IPS-NIHi11 (cell line): Measurements from ENCODE around the gene OSBPL3.

ENCODE experiments used
- DNase-seq: peaks from one replicate; pipeline ENCODE4 v3.0.0; 2012; ENCODE audit warnings: mixed read lengths, low spot score

The OSBPL3 gene

DNA sequence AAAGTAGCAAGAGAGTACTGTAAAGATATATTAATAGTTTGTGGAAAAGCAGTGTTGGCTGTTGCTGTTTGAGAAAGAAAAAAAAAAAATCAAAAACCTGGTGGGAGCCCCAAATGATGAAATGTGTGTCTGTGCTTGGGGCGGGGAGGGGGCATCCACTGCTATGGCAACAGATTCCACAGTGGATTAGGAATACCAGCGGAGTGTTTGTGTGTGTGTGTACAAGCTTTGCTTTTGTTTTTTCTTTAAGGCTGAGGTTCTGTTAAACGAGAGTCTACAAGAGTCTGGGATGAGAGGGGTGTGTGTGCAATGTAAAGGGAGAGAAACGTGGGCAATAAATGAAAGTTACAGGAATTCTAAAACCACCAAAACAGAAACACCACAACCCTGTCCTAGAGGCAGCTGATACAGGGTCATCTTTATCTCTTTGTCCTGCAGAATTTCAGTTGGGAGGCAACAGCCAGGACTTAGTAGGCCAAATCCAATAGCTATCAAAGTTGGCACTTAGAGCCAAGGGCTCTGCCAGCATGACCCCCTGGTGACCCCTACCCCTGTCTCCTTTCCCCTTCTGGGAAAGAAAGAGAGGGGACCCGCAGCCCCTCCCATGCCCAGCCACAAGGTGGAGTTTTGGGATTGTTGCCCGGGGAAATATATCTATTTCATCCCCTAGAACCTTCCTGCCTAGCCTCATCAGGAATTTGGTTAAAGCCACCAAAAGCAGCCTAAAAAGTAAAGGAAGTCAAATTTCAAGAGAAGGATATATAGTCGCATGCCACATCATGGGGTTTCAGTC is 85.4 kb downstream of the OSBPL3 start:
- peak; percentile 47 for DNase-seq

DNA sequence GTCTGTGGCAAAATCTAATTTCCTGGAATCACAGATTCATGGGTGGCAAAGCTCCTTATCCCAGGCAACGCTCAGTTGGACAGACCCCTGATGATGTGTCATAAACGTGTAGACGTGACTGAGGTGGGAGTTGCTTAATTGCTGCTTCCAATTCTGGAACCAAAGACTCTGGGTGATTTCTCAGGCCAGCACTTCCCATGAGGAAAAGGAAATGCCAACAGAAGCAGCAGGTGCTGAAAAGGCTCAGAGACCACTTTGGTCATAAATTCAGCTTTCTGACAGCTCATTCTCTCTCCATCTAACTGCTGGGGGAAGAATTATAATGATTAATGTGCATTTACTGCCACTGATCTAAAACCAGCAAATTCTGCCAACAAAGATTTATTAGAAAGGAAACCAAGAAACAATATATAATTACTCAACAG is 88.7 kb downstream of the OSBPL3 start:
- DNase-seq: no peak

DNA sequence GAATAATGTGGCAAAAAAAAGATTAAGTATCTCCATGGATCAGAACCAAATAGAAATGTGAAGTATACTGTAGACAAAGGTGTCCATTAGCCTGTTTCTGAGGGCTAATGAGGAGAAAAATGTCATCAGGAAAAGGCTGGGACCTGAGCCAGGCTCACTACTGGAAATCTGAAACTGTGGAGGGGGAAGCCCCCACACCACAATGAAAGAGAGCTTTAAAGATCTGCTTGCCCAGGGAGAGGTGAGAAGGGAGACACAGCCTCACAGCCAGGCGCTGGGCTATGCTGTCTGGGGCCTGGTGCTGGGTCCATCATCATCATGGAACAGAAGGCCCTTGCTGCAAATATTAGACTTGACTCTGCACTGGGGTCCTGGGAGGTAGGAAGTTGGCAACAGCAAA is 90.4 kb downstream of the OSBPL3 start:
- DNase-seq: no peak

DNA sequence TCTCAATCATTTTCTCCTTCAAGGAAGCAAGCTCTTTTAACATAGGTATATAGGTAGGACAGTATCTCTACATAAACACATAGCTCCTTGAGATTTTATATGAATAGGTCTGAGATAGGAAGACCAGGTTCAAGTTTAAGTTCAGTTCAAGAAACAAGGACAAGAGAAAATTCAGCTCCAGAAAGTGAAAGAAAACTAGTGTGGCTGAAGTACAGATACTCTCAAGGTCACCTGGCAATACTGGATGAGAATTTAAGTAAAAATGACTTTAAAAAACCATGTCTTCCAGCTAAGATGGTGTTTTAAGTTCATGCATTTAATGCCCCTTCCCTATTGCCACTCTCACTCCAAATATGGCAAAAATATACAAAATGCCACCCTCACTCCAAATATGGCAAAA is 91.3 kb downstream of the OSBPL3 start:
- no peak for DNase-seq

DNA sequence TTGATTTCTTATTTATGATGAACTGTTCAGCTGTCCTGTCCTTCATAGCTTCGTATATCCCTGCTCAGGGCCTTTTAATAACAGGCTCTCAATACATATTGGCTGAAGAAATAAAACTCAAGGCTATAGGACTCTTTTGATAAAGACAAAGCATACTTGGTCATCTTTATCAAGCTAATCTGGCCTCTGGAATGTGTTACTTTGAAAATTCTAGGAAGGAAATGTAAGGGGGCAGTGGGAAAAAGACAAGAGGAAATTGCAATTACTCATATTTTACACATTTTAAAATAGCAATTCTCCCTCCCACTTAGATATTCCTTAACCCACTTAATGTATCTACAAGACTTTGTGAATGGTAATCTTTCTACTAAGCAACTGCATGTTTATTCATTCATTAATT is 94.3 kb downstream of the OSBPL3 start:
- no peak for DNase-seq

DNA sequence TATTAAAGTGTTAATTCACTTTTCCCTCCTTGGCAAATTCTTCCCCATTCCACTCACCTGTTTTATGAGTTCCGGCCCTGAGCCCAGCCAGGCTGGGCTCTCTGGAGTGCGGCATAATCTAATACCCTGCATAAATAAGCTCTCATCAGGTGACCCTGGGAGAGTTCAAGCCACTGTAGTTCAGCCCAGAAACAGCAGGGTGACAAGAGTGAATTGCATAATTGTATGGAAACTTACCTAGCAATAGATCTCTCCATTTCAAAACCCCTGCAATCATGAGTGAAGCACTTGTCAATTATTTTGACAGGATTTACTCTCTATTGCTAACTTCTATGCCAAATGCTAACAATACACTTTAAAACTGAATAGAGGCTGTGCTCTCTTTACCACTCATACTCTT is 94.7 kb downstream of the OSBPL3 start:
- DNase-seq: no peak

DNA sequence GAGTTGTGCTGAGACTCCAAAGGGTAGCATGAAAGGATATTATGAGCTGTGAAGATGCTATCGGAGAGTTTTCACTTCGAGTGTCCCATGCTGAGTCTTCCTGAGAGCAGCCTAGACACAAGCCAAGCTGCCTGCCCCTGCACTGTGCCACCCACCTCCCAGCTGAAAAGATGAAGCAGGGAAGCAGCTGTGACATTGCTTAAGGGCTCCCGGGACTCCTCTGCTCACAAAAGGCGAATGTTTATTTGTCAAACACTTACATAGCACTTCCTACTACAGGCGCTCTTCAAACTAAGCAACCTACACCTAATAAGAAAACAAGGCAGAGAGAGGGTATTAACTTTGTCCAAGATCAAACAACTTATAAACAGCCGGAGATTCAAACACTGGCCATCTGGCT is 95.6 kb downstream of the OSBPL3 start:
- DNase-seq: no peak

DNA sequence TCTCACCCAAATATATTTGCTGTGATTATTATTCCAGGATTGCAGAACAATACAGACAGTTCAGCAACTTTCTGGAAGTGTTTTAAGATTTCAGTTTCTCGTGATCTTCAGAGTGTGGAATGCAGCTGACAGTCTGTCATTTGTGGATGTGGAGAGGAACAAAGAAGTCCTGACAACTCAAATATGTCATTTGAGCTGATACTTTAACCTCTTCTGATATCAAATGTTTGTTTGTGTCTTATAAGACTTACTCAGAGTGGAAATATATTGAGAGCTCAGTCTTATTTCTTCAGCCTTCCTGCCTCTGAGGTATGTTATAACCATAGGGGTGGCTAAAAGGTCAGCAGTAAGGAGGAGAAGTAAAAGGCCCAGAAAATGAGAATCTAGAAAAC is 96.4 kb downstream of the OSBPL3 start:
- no peak for DNase-seq

DNA sequence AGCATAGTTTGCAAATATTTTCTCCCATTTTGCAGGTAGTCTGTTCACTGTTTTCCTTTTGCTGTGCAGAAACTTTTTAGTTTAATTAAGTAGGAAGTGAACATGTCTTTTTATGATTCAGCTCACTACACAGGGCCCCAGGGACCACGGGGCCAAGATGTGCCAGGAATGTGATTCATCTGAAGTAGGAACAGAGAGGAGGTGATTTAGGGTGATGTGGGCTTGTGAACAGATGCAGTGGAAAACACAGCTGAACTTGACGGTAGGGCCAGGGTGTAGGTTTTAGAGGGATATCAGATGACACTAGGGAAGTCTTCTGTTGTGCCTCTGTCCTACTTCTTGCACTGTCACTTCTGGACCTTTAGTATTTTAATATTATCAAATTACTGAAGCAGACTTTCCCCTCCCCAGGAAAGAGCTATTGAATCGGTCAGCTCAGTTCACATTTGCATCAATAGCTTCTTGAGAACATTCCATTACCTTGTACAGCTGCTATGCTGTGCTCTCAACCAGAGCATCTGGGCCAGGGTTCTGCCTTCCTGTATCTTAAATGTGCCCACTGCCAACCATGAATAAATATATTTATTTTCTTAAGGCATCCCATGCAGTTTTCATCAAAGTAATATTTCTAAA is 96.9 kb downstream of the OSBPL3 start:
- DNase-seq: no peak

DNA sequence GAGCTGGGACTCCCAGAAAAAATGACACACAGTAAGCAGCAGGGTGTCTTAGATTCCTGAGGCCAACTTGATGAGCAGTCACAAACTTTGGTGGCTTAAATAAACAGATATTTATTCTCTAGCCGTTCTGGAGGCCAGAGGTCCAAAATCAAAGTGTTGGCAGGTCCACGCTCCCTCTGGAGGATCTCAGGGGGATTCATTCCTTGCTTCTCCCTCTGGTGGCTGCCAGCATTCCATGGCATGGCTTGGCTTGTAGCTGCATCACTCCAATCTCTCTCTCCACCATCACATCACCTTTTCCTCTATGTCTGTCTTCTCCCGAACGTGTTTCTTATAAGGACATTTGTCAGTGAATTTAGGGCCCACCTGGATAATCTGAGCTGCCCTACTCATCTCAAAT is 98.4 kb downstream of the OSBPL3 start:
- DNase-seq: no peak

DNA sequence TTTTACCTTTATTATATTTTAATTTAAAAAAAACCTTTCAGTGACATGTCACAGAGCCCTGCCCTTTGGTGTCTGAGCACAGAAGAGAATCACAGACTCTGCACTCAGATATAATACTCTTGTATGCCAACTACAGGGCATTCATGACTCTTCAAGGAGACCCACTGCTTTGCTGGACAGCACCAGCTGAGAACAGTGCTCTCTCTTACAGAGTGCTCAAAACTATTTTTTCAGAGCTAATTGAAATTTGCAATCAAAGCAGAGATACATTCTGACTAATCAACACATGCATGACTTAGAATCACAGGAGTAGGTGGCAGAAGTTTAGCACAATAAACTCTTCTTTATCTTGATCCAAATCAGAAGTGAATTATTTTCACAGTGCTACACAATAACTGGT is 99.1 kb downstream of the OSBPL3 start:
- no peak for DNase-seq

DNA sequence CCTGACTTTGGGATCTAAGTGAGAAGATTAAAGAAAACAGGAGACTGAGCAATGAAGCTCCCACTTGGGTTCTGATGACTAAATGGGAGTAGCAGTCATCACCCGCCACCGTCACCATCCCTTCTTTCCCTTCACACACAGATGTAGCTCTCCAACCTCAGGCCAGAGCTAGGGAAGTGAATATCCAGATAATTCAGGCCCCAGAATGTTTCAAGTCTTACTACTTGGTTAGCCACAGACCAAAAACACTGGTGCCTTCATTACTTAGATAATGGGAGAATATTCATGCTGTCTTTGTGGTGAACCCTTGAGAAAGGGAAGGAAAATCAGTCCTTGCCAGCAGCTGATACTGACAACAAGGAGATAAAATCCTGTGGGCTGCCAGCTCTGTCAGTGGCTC is 100.7 kb downstream of the OSBPL3 start:
- DNase-seq: no peak

DNA sequence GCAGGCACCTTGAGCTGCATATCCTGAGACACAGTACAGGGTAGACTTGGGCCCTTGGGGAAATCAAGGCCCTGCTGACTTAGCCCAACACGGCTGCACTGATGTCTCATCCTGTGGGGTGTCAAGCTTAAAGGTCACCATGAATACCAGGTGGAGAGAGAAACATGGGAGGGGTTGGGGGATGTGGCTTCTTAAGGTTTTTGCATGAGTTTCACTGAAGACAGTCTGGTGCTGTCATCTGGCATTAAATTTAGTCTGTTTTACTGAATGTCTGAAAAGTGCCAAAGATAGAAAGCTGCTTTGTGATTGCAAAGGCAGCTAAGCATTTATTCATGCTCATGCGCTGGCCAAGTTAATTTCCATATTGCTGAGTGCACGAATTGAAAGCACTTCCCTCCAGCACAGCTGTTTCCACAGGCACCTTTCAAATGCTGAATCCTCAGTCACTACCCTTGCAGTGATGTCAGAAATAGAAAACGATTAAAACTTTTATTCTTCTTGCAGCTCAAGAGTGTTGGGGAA is 102.1 kb downstream of the OSBPL3 start:
- no peak for DNase-seq

DNA sequence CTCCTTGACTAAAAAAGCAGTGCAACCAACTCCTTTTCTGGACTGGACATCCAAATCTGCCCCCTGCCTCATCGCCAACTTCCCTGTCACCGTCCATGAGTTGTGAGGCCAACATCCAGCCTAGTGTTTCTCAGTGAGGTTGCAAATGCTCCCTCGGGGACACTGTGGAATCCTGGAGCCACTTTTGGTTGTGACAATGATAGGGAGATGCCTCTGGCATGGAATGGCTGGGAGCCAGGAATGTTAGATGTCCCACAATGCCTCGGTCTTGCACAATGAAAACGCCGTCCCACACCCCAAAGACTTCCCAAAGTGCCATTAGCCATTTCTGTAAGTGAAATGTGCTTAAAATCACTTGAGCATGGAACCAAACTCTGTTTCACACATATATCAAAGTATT is 105.2 kb downstream of the OSBPL3 start:
- no peak for DNase-seq

DNA sequence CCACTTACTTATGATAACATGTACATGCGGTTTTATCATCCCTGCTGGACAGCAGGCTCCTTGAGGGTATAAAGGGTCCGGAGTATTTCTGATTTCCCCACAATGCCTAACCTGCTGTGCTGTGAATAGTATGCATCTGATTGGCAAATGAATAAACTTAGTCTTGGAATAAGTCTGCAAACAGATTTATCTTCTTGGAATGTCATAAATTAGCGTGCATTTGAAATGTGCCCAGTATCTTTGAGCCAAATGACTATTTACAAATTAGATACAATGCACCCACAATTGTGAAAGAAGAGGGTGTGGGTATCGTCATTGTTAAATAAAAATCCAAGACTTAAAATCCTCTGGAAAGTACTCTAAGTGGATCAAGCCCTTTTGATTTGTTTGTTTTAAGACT is 106.0 kb downstream of the OSBPL3 start:
- no peak for DNase-seq

DNA sequence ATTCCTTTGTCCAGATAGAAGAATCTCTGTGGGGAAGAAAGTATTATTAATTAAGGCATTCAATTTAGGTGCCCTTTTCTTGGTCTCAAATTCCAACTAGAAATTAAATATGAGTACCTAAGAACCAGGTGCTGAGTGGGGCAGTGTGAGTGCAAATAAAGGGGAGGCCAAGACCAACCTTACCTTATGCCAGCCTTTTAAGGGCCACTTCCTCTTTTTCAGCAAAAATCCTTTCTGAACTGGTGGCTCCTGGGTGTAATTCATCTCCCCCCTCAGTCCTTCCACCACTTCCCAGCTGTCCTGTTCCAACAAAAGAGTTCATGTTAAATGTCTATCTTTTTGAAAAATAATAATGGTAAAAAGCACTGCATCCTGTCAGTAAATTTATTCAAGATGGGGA is 108.2 kb downstream of the OSBPL3 start:
- DNase-seq: no peak

DNA sequence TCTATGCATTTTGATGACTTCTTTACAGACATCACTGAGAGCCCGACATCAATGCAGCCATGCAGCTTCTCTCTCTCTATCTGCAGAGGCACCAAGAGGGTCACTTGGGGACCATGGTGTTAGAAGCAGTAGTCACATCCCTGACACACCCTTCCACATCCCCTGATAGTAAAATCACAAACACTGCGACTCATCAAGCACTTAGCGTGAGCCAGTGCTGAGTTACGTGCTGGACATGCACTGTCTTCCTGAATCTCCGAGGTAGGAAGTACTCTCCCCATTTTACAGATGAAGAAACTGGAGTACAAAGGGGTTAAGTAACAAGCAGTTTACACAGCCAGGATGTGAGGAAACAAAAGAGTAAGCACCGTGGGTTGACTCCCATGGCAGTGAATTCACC is 109.2 kb downstream of the OSBPL3 start:
- no peak for DNase-seq

DNA sequence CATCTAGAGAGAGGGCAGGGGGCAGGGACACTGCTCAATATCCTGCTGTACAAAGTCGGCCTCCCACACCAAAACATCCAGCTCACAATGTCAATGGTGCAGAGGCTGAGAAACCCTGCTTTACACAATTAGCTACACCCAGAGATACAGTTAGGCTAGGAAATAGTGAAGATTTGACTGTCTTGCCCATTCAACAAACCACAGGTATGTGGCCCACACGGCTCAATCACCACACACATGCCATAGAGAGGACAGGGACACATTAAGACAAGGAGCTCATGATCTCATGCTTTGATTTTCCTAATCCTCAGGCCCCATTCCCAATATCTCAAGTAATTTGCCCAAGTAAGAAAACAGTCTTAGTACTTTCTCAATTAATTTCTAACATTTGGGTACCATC is 110.4 kb downstream of the OSBPL3 start:
- DNase-seq: no peak

DNA sequence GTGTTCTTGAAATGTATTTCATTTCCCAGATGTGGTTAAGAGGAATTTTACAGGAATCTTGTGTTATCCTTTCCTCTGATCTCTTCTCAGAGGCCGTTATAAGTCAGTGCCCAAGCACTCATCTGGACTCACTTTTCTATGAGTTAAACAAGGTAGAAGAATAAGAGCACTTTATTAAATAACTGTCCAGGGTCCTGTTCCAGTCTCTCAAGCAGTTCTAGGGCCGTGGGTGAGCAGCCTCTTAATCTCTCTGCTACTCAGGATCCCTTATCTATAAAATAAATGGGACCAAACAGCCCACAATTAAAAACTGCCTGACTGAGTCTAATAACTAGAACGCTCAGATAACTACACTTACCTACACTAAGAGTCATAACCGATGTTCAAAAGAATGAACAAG is 111.2 kb downstream of the OSBPL3 start:
- no peak for DNase-seq

DNA sequence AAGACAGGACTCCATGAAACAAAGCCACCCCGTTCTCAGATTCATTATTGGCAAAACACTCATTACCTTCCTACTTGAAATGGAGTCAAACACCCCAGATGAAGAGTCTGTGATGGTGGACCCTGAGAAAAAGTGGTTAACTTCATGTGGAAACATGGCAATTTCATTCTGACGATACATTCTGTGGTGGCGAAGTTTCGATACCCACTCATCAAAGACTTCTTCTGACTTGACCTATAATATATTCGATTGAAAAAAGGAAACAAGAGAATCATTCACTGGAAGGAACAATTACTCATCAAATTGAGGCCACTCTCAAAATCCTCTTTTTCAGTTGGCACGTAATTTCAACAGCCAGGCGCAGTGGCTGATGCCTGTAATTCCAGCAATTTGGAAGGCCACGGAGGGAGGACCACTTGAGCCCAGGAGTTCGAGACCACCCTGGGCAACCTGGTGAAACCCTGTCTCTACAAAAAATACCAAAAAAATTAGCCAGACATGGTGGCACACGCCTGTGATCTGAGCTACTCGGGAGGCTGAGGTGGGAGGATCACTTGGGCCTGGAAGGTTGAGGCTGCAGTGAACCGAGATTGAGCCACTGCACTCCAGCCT is 113.9 kb downstream of the OSBPL3 start:
- DNase-seq: no peak

DNA sequence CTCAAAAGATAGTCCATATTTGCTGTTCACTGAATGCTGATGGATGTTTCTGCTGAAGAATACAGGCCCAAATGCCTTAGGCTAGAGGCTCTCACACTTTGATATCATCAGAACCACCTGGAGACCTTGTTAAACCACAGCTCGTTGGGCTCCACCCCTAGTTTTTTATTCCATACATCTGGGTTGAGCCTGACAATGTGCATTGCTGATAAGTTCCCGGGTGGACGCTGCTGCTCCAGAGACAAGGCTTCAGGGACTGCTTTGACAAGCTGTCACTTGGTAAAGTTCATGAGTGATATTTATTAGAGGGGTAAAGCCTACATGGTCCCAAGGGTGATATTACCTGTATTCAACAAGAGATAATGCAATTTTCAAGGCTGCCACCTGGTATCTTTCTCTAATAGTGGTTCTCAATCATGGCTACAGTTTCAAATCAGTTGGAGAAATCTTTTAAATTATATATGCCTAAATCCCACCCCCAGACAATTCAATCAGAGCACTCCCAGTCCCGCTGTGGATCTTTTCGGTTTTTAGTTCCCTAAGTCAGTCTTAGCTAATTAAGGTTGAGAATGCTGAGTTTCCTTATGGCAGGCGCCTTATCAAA is 115.7 kb downstream of the OSBPL3 start:
- no peak for DNase-seq

DNA sequence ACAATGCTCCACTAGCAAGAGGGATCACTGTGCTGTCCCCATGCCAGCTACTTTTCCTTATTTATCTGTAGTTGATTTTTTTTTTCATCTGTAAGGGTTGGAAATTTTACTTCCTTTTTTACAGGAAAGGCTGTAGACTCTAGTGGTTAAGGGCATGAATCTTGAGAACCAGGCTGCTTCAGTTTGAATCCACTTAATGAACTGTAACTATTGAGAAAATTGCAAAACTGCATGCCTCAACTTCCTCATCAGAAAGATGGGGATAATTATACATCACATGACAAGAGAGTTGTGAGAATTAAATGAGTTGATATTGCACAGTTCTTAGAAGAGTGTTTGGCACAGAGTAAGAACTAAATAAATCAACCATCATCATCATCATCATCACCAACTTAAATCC is 116.4 kb downstream of the OSBPL3 start:
- no peak for DNase-seq

DNA sequence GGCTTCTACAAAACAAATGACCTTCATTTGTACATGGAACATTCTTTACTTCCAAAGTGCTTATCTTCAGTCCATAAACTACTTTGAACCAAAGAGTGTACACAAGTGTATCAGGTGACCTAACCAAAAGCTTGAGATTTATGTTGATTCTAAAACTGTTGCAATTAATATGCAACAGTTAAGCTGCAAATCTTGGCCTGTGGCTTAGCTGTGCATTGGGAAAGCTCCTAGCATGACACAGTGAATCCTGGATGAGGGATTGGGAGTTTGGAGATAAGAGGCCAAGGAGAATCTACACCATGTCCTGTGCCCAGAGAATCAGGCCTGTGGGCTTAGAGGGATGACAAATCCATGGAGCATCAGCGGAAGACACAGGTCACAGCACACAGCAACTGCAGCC is 117.5 kb downstream of the OSBPL3 start:
- no peak for DNase-seq
